ENCODE data around the gene SNRPA1. TPM values are rescaled to one million over a fixed set of nuclear protein-coding genes. Genes with fewer than 3 reads are reported as not detected.

The SNRPA1 gene
- total and polyA plus RNA-seq, 9 of the 15 experiments (the other 6 are each of a cell fraction or from before 2014, with no cell fraction given): 62.7 to 245 (median 189) TPM

GRCh38 chr15:101277038-101277822 lies 17.8 kb downstream of the SNRPA1 start, which contains the start of gene SELENOS (continued):
- TF ChIP-seq ZBTB40 (IDR thresholded peaks at IDR 0.05) (peak; percentile 43; the same call in 1 of the 2 replicates), ZBTB40 (CRISPR knock-in tag; IDR thresholded peaks at IDR 0.05) (no peak), ZFX (CRISPR knock-in tag; IDR thresholded peaks at IDR 0.05) (peak; percentile 88), KLF6 (CRISPR knock-in tag; IDR thresholded peaks at IDR 0.05; ENCODE audit: borderline replicate concordance) (no peak), ETV5 (CRISPR knock-in tag; IDR thresholded peaks at IDR 0.05; ENCODE audit: low read depth) (peak; percentile 84)

Data from K562 (cell line).